B cell (primary cell): ENCODE data around the gene MTG2.

Experiments
- CTCF ChIP-seq: fragments of 200-600 bp; IDR thresholded peaks from one replicate; pipeline ENCODE4 v1.8.0; 2022; ENCODE audit warnings: antibody characterized with exemption, mild to moderate bottlenecking
- EZH2 ChIP-seq: IDR thresholded peaks from 2 replicates; pipeline ENCODE4 v1.6.1; 2012; ENCODE audit warnings: borderline replicate concordance, low read depth, mild to moderate bottlenecking, moderate library complexity, low read length; ENCODE audit not compliant: insufficient read depth, poor library complexity, severe bottlenecking

GRCh38 chr20:62234339-62234738 lies 51.5 kb downstream of the MTG2 start:
- TF ChIP-seq EZH2 (no peak), CTCF (no peak)
